ENCODE data around the gene PIGN.

DNA sequence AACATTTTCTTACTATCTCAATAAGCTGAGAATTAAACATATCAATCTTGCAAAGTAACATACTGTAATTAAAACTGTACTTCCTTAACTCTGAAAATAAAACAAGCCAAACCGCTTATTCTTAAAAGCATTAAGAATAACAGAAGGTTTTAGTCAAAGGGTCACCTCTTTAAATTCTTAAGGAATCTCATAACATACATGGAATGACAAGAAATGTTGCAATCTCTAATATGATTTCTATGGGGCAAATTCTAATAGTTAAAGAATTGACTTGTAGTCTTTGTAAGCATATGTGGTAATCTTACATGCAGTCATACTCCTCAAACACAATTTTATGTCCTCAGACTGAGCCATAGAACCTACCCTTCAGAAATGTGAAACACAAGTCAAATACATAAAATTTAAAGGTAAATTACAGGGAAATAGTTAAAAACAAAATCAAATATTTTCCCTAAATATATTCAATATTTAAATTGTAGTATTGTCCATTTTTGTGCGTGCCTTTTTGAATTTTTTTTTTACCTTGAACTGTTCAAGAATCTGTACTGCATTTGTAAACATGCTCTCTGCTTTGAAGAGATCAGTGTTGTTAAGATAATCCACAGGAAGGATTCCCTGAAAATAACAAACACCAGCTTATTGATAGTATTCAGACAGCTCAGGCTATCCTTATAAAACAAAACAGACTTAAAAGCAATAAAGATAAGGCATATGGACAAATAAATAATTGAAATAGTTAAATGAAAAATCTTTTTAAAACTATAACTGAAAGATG is 48.2 kb downstream of the PIGN start:
- no peak for TF ChIP-seq POLR2AphosphoS5 (IDR thresholded peaks at IDR 0.05; ENCODE audit: low read depth, low read length)
- TF ChIP-seq, protein P1, sequence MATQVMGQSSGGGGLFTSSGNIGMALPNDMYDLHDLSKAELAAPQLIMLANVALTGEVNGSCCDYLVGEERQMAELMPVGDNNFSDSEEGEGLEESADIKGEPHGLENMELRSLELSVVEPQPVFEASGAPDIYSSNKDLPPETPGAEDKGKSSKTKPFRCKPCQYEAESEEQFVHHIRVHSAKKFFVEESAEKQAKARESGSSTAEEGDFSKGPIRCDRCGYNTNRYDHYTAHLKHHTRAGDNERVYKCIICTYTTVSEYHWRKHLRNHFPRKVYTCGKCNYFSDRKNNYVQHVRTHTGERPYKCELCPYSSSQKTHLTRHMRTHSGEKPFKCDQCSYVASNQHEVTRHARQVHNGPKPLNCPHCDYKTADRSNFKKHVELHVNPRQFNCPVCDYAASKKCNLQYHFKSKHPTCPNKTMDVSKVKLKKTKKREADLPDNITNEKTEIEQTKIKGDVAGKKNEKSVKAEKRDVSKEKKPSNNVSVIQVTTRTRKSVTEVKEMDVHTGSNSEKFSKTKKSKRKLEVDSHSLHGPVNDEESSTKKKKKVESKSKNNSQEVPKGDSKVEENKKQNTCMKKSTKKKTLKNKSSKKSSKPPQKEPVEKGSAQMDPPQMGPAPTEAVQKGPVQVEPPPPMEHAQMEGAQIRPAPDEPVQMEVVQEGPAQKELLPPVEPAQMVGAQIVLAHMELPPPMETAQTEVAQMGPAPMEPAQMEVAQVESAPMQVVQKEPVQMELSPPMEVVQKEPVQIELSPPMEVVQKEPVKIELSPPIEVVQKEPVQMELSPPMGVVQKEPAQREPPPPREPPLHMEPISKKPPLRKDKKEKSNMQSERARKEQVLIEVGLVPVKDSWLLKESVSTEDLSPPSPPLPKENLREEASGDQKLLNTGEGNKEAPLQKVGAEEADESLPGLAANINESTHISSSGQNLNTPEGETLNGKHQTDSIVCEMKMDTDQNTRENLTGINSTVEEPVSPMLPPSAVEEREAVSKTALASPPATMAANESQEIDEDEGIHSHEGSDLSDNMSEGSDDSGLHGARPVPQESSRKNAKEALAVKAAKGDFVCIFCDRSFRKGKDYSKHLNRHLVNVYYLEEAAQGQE (IDR thresholded peaks at IDR 0.05; ENCODE audit: insufficient read depth in 1 of 2, low read depth in 2 of 2, low read length in 2 of 2) = no peak
- no peak for TF ChIP-seq SIN3A (IDR thresholded peaks at IDR 0.05; ENCODE audit: borderline replicate concordance, insufficient read depth, low read length)
- TF ChIP-seq TAF1 (IDR thresholded peaks at IDR 0.05; ENCODE audit: borderline replicate concordance, insufficient read depth, low read length) = no peak
- no peak for TF ChIP-seq FOXP2 (optimal IDR thresholded peaks at IDR 0.05; ENCODE audit: borderline replicate concordance, extremely low read depth, extremely low read length, insufficient read depth)

Data from PFSK-1 (cell line).